ENCODE results near the gene MEN1. TPM values are rescaled to one million over a fixed set of nuclear protein-coding genes. Genes with fewer than 3 reads are reported as not detected.
"Not testable (repeated sequence)": the region's sequence is repeated elsewhere in the genome, so short reads cannot be mapped to it uniquely, and the experiment has no call there.

The MEN1 gene
- total and polyA plus RNA-seq, 5 experiments from 2014 or later, result 22.1 to 57.4 (median 50.7) TPM

DNA sequence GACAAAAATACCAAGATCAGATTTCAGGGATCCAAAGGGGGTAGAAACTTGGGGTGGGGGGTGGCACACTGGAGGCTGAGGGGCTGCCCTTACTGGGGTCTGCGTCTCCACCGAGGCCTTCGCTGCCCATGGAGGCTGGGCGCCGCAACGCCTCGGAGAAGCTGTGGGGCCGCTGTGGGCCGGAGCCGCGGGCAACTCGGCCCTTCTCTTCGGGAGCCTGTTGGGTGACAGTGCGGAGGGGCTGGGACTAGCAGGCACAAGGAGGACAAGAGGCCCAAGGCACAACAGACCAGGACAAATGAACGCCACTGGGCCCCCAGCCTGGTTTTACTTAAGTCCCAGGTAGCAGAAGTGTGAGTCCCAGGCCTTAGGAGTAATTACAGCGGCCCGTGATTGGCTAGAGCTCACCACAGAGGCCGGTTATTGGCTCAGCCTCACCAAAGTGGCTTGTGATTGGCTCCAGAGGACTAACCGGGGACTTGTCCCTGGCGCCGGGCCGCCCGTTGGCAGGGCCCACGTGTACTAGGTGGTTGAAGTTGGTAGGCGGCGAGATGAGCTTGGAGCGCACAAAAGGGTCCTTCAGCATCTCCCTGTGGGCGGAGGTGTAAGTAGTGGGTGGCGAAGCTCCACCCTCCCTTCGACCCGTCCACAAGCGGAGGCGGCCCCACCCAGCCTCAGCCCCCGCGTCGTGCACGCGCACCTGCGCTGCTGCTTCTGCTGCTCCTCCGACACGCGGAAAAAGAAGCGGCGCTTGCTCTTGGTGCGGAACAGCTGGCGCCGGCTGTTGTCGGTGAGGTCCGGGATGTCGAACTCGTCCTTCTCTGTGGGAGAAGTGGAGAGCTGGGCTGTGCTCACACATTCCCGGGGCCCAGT lies 16.5 kb upstream of the MEN1 start:
- H3K9me3 Mint-ChIP-seq, result no peaks in the 10 kb centered on the region
- peaks cover 0 to 35% (median 7%) of the 10 kb centered on the region in 3 donors for H3K36me3 Mint-ChIP-seq
- H3K4me1 Mint-ChIP-seq, result peaks cover 0 to under 1% (median 0%) of the 10 kb centered on the region in 4 donors
- ATAC-seq (no peak), DNase-seq (no peak)
- H3K27me3 Mint-ChIP-seq, result no peaks in the 10 kb centered on the region
- no peak overlapping the region for H3K27ac Mint-ChIP-seq
- POLR2A ChIA-PET, result interaction anchor here (1.8 kb wide), 1 partner anchor 16 kb away, joined by 9 read pairs; the partner anchor contains the start of gene MEN1
- no peak overlapping the region for H3K4me3 Mint-ChIP-seq

DNA sequence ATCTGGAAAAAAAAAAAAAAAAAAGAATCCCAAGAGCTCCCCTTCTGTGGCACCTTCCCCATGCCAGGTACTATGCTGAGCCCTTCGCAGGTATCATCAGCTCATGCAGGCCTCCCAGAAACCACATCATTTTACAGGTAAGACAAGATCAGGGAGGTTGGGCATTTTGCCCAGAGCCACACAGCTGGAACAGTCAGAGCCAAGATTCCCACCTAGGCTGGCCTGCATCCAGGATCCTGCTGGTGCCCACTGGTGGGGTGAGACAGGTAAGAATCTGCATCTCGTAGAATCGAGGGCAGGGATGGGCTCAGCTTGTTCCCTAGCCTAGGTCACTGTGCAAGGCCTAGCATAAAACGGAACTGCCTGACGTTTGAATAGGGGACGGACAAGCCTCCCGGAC lies 15.7 kb upstream of the MEN1 start:
- Mint-ChIP-seq H3K27ac (no peak overlapping the region), H3K27me3 (no peaks in the 10 kb centered on the region), H3K9me3 (no peaks in the 10 kb centered on the region), H3K4me1 (no peaks in the 10 kb centered on the region), H3K36me3 (peaks cover 0 to 29% (median 7%) of the 10 kb centered on the region in 3 donors), H3K4me3 (no peak overlapping the region)
- DNase-seq (no peak), ATAC-seq (no peak)
- POLR2A ChIA-PET, result interaction anchor here (1.8 kb wide), 1 partner anchor 15 kb away, joined by 9 read pairs; the partner anchor contains the start of gene MEN1

DNA sequence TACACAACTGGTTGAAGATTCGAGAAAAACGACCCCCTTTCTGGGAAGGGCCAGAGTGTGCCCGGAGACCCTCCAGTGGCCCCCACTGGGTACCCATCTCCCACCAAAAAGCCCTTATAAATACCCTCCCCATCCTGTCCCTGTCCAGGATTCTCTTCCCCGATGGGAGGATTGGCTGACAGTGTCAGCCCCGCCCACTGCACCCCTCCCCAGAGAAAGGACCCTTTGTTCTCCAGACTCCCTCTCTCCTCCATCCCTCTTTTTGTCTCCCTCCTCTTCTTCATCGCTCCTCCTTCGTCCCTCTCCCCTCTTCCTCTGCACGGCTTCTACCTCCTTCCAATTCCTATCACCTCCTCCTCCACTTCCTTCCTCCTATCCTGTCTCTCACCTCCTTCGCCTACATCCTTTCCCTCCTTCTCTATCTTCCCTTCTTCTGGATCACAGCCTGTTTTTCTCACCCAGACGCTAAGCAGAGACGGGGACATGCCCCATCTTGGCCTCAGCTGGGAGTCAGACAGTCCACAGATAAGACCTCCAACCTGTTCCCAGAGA lies 13.3 kb upstream of the MEN1 start:
- no peaks in the 10 kb centered on the region for H3K4me1 Mint-ChIP-seq
- peaks cover 0 to 22% (median 7%) of the 10 kb centered on the region in 3 donors for H3K36me3 Mint-ChIP-seq
- DNase-seq (no peak), ATAC-seq (no peak)
- H3K27ac Mint-ChIP-seq, result peak overlapping the region in 1 of 10 donors; percentile 35
- H3K4me3 Mint-ChIP-seq, result no peak overlapping the region
- POLR2A ChIA-PET, result interaction anchor here (0.7 kb wide), 2 partner anchors 33 to 43 kb away, joined by 3 to 4 read pairs; no protein-coding TSS in a partner anchor
- no peaks in the 10 kb centered on the region for H3K9me3 Mint-ChIP-seq
- H3K27me3 Mint-ChIP-seq, result no peaks in the 10 kb centered on the region

DNA sequence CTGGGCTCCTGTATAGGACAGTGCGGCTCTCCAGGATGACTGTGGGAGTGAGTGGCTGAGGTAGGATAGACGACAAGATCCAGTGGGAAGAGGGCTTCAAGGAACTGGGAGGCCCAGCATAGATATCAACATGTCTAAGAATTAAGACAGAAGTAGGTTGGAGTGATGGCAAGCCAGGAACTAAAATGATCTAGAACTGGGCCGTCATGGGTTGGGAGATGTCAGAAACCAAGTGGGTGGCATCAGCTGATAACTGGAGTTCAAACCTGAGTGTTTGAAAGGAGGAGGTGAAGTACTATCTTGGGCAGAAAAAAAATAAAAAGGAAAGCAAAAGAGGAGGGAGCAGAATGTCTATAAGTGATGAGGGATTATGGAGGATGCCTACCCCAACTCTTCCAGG lies 7.1 kb upstream of the MEN1 start:
- ATAC-seq, result no peak
- DNase-seq, result no peak
- H3K4me1 Mint-ChIP-seq, result peaks cover 0 to 3% (median 0%) of the 10 kb centered on the region in 4 donors
- peak overlapping the region in 2 of 10 donors; percentile 14 to 72 for H3K27ac Mint-ChIP-seq
- no peak overlapping the region for H3K4me3 Mint-ChIP-seq
- no peaks in the 10 kb centered on the region for H3K36me3 Mint-ChIP-seq
- POLR2A ChIA-PET, result interaction anchor here (0.9 kb wide), 1 partner anchor 61 kb away, joined by 3 read pairs; the partner anchor contains the start of gene EHD1
- H3K9me3 Mint-ChIP-seq, result no peaks in the 10 kb centered on the region
- H3K27me3 Mint-ChIP-seq, result no peaks in the 10 kb centered on the region

DNA sequence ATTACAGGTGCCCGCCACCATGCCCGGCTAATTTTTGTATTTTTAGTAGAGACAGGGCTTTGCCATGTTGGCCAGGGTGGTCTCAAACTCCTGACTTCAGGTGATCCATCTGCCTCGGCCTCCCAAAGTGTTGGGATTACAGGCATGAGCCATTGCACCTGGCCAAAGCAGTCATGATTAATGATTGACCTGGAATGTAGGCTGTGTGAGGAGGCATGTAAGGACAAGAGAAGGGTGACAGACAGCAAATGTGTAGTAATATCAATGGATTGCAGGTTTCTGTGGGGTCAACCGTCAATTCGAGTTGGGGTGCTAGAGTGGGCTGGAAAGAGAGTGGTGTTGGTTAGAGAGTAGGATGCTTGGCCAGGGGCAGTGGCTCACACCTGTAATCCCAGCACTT lies 5.1 kb upstream of the MEN1 start:
- not testable (repeated sequence) for H3K9me3 Mint-ChIP-seq, H3K36me3 Mint-ChIP-seq, H3K27me3 Mint-ChIP-seq, ATAC-seq, H3K4me1 Mint-ChIP-seq, H3K4me3 Mint-ChIP-seq, DNase-seq
- POLR2A ChIA-PET, result interaction anchor here (1.4 kb wide), 1 partner anchor 37 kb away, joined by 3 read pairs; the partner anchor contains the start of gene SF1
- peak overlapping the region in 1 of 10 donors; percentile 28 for H3K27ac Mint-ChIP-seq

DNA sequence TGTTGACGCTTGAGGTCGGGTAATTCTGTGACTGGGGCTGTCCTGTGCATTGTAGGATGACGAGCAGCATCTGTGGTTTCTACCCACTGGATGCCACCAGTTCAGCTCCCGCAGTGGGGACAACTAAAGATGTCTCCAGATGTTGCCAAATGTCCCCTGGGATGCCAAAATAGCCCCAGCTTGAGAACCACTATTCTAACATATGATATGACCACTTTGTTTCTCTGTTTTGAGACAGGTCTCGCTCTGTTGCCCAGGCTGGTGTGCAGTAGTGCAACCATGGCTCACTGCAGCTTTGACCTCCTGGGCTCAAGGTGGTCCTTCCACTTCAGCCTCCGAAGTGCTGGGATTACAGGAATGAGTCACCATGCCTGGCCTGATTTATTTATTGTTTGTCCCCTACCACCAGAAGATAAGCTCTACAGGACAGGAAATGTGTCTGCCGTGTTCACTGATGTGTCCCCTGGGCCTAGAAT lies 4.4 kb upstream of the MEN1 start:
- POLR2A ChIA-PET, result no interaction called here
- H3K4me3 Mint-ChIP-seq, result no peak overlapping the region
- peak overlapping the region in 1 of 10 donors; percentile 28 for H3K27ac Mint-ChIP-seq
- no peaks in the 10 kb centered on the region for H3K9me3 Mint-ChIP-seq
- no peak for ATAC-seq
- H3K36me3 Mint-ChIP-seq, result no peaks in the 10 kb centered on the region
- DNase-seq, result no peak
- H3K27me3 Mint-ChIP-seq, result no peaks in the 10 kb centered on the region
- peaks cover 2 to 14% (median 10%) of the 10 kb centered on the region in 4 donors for H3K4me1 Mint-ChIP-seq

DNA sequence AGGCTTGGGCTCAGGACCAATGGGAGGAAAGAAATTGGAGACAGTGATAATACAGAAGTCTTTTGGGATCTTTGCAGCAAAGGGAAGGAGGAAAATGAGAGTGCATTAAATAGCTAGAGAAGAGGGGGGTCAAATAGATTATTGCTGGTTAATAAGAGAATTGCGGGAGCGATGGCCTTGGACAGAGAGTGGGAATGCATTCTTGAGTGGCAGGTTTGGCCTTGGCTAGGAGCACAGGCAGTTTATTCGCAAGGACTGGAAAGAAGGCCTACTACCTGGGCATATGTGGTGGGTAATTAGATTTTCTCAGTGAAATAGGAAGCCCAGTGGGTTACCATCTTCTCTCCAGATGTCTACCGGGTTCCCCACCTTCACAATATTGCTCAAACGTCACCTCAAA lies 3.5 kb upstream of the MEN1 start:
- POLR2A ChIA-PET, result interaction anchor here (0.6 to 1.6 kb wide), 3 partner anchors 10 to 127 kb away, joined by 4 to 8 read pairs (median 5); partner anchors contain the start of gene MAP4K2
- Mint-ChIP-seq H3K9me3 (no peaks in the 10 kb centered on the region), H3K4me3 (peak overlapping the region in 1 of 10 donors; percentile 20), H3K27ac (peak overlapping the region in 3 of 10 donors; percentile 12 to 25 (median 15)), H3K27me3 (no peaks in the 10 kb centered on the region), H3K36me3 (no peaks in the 10 kb centered on the region), H3K4me1 (peaks cover 8 to 23% (median 16%) of the 10 kb centered on the region in 4 donors)
- ATAC-seq, result no peak
- no peak for DNase-seq

DNA sequence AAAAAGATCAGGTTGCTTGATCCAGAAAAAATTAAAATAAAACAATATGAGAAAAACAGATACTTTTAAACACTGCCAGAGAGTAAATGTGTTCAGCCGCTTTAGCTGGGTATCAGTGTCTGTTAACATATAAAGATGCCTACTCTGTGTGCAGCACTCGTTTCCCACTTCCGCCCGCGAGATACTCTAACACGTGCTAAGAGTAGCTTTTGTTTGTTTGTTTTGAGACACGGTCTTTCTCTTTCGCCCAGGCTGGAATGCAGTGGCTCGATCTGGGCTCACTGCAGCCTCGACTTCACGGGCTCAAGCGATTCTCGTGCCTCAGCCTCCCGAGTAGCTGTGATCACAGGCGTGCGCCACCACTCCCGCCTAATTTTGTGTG lies 531 bp upstream of the MEN1 start:
- Mint-ChIP-seq H3K4me3 (peak overlapping the region; percentile 91 to 99 (median 94)), H3K4me1 (peaks cover 19 to 35% (median 29%) of the 10 kb centered on the region in 4 donors), H3K27me3 (no peaks in the 10 kb centered on the region), H3K36me3 (peaks cover 0 to 20% (median 7%) of the 10 kb centered on the region in 3 donors), H3K9me3 (no peaks in the 10 kb centered on the region), H3K27ac (peak overlapping the region; percentile 90 to 98 (median 96))
- POLR2A ChIA-PET, result interaction anchor here (0.6 to 5.5 kb wide), 20 partner anchors 8 to 803 kb away, joined by 3 to 54 read pairs (median 5); partner anchors contain the start of genes CDC42BPG, DNAJC4, FAU and MAP3K11
- ATAC-seq, result peak; percentile 64 to 77
- peak in 5 of 10 donors; percentile 29 to 78 (median 61) for DNase-seq

DNA sequence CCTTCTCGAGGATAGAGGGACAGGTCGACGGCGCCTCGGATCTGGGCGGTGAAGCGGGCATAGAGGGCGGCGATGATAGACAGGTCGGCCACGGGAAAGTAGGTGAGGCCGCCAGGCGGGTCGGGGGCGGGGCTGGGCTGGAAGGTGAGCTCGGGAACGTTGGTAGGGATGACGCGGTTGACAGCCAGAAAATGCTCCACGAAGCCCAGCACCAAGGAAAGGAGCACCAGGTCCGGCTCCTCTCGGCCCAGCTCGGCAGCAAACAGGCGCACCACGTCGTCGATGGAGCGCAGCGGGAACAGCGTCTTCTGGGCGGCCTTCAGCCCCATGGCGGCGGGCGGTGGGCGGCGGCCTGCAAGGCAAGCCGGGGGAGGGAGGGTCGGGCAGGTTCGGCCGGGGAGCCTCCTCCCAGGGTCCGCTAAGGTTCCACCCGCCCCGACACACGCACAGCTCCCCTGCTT lies 540 bp downstream of the MEN1 start:
- peak in 1 of 10 donors; percentile 30 for DNase-seq
- H3K9me3 Mint-ChIP-seq, result no peaks in the 10 kb centered on the region
- POLR2A ChIA-PET, result interaction anchor here (0.6 to 5.5 kb wide), 14 partner anchors 9 to 1039 kb away, joined by 3 to 54 read pairs (median 6); partner anchors contain the start of genes RASGRP2, SF1 and SYVN1
- peaks cover 22 to 35% (median 28%) of the 10 kb centered on the region in 4 donors for H3K4me1 Mint-ChIP-seq
- no peaks in the 10 kb centered on the region for H3K27me3 Mint-ChIP-seq
- peak overlapping the region; percentile 86 to 98 (median 95) for H3K27ac Mint-ChIP-seq
- peak overlapping the region; percentile 91 to 99 (median 94) for H3K4me3 Mint-ChIP-seq
- H3K36me3 Mint-ChIP-seq, result peaks cover 0 to 25% (median 11%) of the 10 kb centered on the region in 3 donors
- ATAC-seq, result peak; percentile 2 to 46

DNA sequence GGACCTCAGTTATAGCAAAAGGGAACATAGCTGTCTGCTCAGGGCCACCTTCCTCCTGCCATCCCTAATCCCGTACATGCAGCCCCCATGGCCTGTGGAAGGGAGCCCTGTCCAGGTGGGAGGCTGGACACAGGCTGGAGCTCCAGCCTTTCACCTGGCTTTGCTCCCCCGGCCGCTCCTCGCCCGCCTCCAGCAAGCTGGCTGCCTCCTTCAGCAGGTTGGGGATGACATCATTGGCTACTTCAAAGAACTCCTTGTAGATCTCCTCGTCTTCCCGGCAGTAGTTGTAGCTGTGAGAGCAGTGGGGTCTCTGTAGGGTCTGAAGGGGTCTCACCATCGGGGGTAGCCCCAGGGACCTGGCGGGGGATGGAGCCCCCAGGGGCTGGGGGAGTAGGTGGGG lies 4.9 kb downstream of the MEN1 start:
- H3K27ac Mint-ChIP-seq, result peak overlapping the region in 5 of 10 donors; percentile 36 to 71 (median 63)
- peak overlapping the region in 4 of 10 donors; percentile 24 to 79 (median 44) for H3K4me3 Mint-ChIP-seq
- peaks cover 0 to 26% (median 11%) of the 10 kb centered on the region in 3 donors for H3K36me3 Mint-ChIP-seq
- DNase-seq (no peak), ATAC-seq (no peak)
- H3K4me1 Mint-ChIP-seq, result peaks cover 27 to 58% (median 52%) of the 10 kb centered on the region in 4 donors
- H3K9me3 Mint-ChIP-seq, result no peaks in the 10 kb centered on the region
- POLR2A ChIA-PET, result interaction anchor here (1.6 to 7.3 kb wide), 2 partner anchors 14 to 26 kb away, joined by 6 to 73 read pairs; partner anchors contain the start of gene SF1
- H3K27me3 Mint-ChIP-seq, result no peaks in the 10 kb centered on the region

DNA sequence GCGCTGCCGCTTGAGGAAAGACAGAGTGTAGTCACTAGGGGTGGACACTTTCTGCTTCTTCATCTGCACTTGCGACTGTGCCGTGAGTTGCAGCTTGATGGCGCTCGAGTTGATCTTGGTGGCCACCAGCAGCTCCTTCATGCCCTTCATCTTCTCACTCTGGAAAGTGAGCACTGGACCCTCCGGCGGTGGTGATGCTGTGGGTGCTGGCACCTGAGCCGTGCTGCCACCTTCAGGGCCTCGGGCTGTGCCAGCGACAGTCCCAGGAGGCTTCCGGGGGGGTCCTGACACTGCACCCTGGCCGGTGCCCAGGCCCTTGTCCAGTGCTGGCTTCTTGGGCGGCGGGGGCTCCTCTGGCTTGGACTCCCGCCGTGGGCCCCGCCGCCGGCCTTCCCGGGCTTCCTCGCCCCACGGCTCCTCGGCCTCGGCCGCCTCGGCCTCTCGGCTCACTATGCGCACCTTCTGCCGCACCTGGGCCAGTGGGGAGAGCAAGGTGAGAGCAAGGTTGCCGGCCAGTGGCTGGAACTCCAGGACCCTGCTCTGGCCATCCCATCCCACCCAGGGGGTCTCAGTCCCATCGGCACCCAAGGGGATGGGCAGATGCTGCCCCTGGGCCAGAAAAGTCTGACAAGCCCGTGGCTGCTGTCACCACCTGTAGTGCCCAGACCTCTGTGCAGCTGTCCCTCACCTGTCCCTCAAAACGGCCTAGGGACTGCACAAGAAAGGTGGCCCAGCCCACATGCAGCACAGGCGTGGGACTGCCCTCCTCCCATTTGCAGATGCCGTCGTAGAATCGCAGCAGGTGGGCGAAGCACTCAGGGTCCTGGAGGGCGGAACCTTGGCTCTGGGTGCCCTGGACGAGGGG lies 5.8 kb downstream of the MEN1 start:
- no peaks in the 10 kb centered on the region for H3K9me3 Mint-ChIP-seq
- no peak for ATAC-seq

More for the DNA sequence above, 5.8 kb downstream of the MEN1 start:
- Mint-ChIP-seq H3K4me3 (peak overlapping the region; percentile 81 to 91 (median 87)), H3K27ac (peak overlapping the region in 8 of 10 donors; percentile 79 to 95 (median 92)), H3K27me3 (no peaks in the 10 kb centered on the region), H3K4me1 (peaks cover 24 to 53% (median 50%) of the 10 kb centered on the region in 4 donors), H3K36me3 (peaks cover 0 to 32% (median 11%) of the 10 kb centered on the region in 3 donors)
- POLR2A ChIA-PET, result interaction anchor here (0.5 to 7.3 kb wide), 8 partner anchors 9 to 313 kb away, joined by 3 to 135 read pairs (median 27); partner anchors contain the start of genes RASGRP2, SF1 and ZNHIT2
- DNase-seq, result no peak
